Gastrocnemius medialis (tissue), 4 donors: ENCODE data around the gene KATNBL1.

Source experiments
- POLR2A ChIP-seq, 2 donors: fragments of 450-650 bp; IDR thresholded peaks; one replicate each; pipeline ENCODE4 v1.6.1; 2017; ENCODE audit warnings: antibody characterized with exemption in 2 of 2, mild to moderate bottlenecking in 2 of 2, moderate library complexity in 2 of 2
- TF ChIP-seq, protein P1 (sequence below), 5 experiments: fragments of 450-650 bp in 3 of 5; fragments of 200-600 bp in 2 of 5; sonication (generic) in 2 of 5; IDR thresholded peaks in 4 of 5; conservative IDR thresholded peaks in 1 of 5; 1 replicate in 4 of 5; 2 replicates in 1 of 5; pipeline ENCODE4 v1.5.1; 2016 to 2019; ENCODE audit warnings: antibody characterized with exemption in 5 of 5, mild to moderate bottlenecking in 3 of 5, moderate library complexity in 3 of 5

DNA sequence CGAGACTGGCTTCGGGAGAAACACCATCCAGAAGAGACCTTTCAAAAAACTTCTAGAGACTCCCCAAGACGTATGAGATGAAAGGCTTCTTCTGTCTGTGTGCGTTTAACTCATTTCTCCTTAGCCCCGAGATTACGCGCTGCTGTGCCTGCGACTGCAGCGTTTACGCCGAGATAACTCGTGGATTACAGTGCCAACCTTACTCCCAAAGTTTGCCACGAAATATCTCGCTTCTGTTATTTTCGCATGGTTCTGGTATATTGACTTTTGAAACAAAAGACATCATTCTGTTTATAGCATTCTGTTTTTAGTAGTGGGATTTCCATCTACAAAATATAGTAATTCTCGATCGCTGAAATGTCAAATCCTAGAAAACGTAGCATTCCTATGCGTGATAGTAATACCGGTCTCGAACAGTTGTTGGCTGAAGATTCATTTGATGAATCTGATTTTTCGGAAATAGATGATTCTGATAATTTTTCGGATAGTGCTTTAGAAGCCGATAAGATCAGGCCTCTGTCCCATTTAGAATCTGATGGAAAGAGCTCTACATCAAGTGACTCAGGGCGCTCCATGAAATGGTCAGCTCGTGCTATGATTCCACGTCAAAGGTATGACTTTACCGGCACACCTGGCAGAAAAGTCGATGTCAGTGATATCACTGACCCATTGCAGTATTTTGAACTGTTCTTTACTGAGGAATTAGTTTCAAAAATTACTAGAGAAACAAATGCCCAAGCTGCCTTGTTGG, 107.5 kb downstream of the KATNBL1 start:
- no peak for TF ChIP-seq POLR2A (IDR thresholded peaks at IDR 0.05)
- TF ChIP-seq, protein P1, sequence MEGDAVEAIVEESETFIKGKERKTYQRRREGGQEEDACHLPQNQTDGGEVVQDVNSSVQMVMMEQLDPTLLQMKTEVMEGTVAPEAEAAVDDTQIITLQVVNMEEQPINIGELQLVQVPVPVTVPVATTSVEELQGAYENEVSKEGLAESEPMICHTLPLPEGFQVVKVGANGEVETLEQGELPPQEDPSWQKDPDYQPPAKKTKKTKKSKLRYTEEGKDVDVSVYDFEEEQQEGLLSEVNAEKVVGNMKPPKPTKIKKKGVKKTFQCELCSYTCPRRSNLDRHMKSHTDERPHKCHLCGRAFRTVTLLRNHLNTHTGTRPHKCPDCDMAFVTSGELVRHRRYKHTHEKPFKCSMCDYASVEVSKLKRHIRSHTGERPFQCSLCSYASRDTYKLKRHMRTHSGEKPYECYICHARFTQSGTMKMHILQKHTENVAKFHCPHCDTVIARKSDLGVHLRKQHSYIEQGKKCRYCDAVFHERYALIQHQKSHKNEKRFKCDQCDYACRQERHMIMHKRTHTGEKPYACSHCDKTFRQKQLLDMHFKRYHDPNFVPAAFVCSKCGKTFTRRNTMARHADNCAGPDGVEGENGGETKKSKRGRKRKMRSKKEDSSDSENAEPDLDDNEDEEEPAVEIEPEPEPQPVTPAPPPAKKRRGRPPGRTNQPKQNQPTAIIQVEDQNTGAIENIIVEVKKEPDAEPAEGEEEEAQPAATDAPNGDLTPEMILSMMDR (IDR thresholded peaks at IDR 0.05 in 4 of 5, conservative IDR thresholded peaks at IDR 0.05 in 1 of 5) = no peak
